GM20431 (cell line): ENCODE measurements around the gene NRIP3.
"Not testable (repeated sequence)": the region's sequence is repeated elsewhere in the genome, so short reads cannot be mapped to it uniquely, and the experiment has no call there.

Experiments used
- in situ Hi-C: fragments of 300-500 bp; cut with MseI, MboI; formaldehyde crosslinking; loops from one replicate; pipeline ENCODE4 v1.15.0; 2020; ENCODE audit warnings: low sequenced_read_pairs; ENCODE audit not compliant: unreplicated experiment

NRIP3 gene

DNA sequence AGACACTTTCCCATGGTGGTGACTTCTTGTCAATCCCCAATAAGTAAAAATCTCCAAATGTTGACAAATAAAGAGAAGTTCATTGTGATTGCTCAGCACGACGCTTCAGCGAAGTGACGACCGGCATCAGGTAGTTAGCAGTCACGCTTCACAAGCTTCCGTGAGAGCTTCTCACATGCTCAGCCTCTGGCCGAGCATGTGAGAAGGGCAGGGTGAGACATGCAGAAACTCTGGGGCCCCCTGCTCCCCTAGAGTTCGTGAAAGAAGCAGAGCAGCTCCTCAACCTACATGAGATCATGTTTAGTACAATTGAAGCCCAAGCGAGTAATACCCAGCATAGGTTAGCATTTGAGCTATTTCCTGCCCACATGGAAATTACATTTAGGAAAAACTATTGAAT lies 66.6 kb downstream of the NRIP3 start:
- in situ Hi-C loops, result no loop called here

DNA sequence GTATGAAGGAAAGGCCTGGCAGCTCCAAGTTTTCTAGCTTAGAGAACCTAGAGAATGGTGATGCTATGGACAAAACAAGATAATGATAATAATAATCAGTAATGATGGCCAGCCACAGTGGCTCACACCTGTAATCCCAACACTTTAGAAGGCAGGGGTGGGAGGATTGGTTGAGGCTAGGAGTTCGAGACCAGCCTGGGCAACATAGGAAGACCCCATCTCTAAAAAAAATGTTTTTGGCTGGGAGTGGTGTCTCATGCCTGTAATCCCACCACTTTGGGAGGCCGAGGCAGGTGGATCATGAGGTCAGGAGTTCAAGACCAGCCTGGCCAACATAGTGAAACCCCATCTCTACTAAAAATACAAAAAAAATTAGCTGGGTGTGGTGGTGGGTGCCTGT lies 68.0 kb downstream of the NRIP3 start:
- in situ Hi-C loops, result not testable (repeated sequence)

DNA sequence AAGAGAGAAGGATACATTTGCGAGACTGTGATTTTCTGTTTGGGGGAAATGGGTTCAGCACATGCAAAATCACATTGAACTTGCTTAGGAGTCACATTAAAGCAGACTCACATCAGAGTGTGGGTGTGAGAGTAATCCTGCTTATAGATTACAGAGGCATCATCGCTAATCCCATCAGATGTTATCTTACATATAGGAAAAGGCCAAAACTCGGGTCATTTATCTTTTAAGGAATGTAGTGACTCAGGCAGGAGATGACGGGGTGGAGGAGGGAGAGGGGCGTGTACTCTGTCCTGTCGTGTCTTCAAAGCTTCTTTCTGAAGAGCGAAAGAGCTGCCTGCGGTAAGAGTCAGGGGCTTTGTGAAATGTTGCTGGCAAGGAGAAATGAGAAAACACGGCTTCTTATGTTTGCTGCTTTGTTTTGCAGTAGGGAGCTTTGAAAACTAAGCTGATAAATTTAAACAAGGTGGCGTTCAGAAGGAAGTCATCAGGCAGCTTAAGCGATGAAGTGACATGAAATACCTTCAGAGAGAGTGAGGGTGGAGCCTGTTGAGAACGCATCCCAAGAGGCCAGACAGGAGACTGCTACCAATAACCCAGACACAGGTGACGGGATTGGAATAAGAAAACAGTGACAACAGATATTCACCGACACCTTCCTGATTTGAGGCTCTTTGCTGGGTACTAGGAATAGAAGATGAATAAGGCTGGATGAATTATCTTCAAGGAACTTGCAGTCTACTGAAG lies 68.9 kb downstream of the NRIP3 start:
- in situ Hi-C loops, result no loop called here

DNA sequence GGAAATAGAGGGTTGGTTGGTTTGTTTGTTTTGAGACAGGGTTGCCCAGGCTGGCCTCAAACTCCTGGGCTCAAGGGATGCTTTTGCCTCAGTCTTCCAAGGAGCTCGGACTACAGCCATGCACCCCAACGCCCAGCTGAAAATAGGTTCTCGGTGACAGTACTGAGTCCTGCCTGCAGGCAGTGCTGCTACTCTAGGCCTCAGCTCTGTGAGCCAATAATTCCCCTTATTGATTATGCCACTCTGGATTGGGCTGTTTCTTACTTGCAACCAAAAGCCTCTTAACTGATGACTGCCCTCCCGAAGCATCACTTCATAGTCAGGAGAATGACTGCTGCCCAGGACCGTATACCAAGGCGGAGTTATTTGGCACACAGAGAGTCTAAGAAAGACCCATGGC lies 69.9 kb downstream of the NRIP3 start:
- in situ Hi-C loops, result no loop called here

DNA sequence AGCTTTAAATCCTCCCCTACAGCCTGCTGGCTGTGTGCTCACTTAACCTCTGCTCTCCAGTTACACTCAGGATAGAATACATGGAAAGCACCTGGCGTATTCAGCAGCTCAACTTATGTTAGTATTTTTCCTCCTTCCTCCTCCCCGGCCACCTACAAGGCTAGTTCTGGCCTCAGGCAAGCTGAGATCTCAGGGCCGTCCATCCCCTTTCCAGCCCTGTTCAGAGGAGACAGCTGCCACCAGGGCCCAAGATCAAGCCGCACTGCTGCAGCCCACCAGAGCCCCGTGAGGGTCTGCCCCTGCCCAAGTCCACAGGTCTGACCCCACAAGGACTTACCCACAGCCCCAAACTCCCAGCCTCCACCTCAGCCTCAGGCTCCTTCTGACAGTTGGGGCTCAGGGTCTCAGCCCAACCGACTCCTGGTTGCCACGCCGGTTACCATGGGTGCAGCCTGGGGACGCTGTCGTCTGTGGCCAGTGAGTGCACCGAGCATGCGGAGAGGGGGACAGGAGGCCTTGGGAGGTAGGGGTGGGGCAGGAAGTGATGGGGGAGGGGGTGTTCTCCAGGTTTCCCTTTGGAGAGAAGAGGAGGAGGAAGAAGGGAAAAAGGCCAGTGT lies 71.1 kb downstream of the NRIP3 start, which contains the start of gene C11orf16:
Gene C11orf16 (minus strand): TSS at position 384 of the 617 bp plus-strand sequence. CDS start 639 bp downstream, outside the sequence.
- in situ Hi-C loops, result no loop called here
